ENCODE results near the gene SHLD1.
A peak's percentile ranks its signal among the peaks of the same experiment; 100 is the strongest.

Gene SHLD1

GRCh38 chr20:5811746-5812145, 61.5 kb downstream of the SHLD1 start:
- DNase-seq (ENCODE audit: low spot score) (no peak), FAIRE-seq (no peak)

- FAIRE-seq: no peak
- DNase-seq (ENCODE audit: low spot score): no peak
Observed at GRCh38 chr20:5818346-5818681, 68.1 kb downstream of the SHLD1 start.

DNA sequence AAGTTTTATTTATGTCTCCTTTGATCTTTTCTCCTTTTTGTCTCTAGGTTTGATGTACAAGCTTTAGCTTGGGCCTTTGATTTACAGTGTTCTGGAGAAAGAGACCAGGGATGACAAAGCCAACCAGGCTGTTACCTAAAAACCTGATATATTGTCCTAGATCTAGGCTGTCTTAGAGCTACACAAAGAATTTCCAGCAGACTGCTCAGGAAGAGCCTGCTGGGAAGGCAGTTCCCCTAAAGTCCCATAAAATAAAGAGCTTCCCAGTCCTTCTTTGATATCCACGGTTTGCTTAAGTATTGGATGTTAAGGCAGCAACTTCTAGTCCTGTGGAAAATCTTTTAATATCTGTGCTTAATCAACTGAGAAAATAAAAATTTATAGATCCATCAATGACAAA, 70.5 kb downstream of the SHLD1 start:
- DNase-seq (ENCODE audit: low spot score) (no peak), FAIRE-seq (no peak)

DNA sequence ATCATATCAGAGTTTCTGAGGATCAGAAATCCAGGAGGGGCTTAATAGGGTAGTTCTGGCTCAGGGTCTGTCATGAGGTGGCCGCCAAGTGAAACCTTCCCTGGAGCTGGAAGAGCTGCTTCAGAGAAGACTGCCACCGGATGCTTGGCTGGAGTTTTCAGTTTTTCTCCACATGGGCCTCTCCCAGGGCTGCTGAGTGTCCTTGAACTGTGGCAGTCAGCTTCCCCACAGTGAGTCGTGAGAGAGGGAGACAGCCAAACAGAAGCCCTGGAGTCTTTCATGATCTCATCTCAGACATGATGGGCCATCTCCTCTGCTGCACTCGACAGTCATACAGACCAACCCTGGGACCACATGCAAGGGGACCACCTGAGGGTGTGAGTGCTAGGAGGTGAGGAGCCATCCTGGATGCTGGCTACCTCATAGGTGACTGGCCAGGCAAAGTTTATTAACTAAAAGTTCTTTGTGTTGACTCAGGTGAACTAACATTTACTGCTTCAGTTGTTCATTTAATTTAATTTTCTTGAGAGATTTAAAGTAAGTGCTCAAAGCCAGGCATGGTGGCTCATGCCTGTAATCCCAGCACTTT, 71.5 kb downstream of the SHLD1 start:
- FAIRE-seq (no peak), DNase-seq (ENCODE audit: low spot score) (no peak)

GRCh38 chr20:5822569-5822968, 72.4 kb downstream of the SHLD1 start:
- DNase-seq (ENCODE audit: low spot score) (no peak), FAIRE-seq (no peak)

GRCh38 chr20:5825130-5825719, 75.0 kb downstream of the SHLD1 start:
- DNase-seq (ENCODE audit: low spot score): no peak
- FAIRE-seq: no peak

DNA sequence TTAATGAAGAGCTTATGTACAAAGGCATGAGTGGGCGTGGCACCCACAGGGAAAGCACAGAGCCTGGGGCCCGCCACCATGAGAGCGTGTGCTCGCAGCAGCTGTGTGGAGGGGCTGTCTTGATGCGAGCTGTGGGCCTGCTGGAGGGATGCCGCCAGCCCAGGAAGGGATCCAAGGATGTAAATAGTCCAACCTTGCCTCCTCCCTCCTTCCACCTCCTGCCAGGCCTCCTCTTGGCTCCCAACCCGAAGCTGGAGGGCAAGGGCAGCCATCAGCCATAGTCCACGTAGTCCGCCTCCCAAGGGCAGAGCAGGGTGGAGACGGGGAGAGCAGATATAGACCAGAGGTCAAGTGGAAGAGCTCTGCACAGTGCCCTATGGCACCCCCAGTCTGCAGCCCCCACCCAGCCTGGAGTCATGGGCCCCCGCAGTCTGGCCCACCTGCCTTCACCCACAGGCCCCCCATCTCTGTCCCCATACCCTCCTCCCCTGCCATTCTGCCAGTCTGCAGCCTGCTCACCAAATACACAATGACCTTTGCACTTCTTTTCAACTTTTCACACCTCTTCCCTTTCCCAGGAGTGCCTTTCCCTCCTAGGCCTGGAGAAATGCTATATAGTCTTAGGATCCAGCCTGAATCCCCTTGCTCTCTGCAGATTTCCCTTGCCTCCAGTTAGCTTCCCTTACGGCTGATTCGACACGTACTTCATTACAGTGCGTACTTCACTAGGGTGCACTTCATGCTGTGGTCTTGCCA, 77.1 kb downstream of the SHLD1 start:
- FAIRE-seq: no peak
- DNase-seq (ENCODE audit: low spot score): no peak

GRCh38 chr20:5827861-5828260, 77.7 kb downstream of the SHLD1 start:
- DNase-seq (ENCODE audit: low spot score) (no peak), FAIRE-seq (no peak)

GRCh38 chr20:5829241-5829809, 79.1 kb downstream of the SHLD1 start:
- no peak for FAIRE-seq
- no peak for DNase-seq (ENCODE audit: low spot score)

GRCh38 chr20:5831539-5832237, 81.5 kb downstream of the SHLD1 start:
- no peak for FAIRE-seq
- no peak for DNase-seq (ENCODE audit: low spot score)

DNA sequence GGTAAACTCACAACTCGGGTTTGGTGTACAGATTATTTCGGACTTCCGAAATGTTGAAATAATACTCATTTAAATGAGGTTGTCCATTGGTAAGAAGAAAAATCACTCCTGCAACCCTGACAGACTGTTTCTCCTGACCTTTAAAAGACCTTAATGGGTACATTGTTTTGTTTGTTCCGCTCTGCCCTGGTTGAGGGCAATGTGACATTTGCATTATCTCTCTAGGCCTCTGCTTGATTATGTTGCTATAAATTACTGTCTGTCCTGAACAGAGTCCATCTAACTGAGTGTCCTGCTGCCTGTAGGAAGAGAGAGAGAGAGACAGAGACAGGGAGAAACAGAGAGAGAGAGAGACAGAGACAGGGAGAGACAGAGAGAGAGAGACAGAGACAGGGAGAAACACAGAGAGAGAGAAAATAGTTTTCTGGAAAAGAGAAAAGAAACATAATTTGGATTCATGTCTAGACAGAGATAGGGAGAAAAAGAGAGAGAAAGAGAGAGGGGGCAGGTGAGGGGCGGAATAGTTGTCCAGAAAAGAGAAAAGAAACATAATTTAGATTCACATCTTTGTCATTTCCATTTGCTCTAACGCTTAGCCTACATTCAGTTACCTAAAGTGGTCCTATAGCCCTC, 83.2 kb downstream of the SHLD1 start:
- FAIRE-seq (no peak), DNase-seq (ENCODE audit: low spot score) (no peak)

GRCh38 chr20:5834436-5835005, 84.3 kb downstream of the SHLD1 start:
- DNase-seq (ENCODE audit: low spot score) (no peak), FAIRE-seq (no peak)

DNA sequence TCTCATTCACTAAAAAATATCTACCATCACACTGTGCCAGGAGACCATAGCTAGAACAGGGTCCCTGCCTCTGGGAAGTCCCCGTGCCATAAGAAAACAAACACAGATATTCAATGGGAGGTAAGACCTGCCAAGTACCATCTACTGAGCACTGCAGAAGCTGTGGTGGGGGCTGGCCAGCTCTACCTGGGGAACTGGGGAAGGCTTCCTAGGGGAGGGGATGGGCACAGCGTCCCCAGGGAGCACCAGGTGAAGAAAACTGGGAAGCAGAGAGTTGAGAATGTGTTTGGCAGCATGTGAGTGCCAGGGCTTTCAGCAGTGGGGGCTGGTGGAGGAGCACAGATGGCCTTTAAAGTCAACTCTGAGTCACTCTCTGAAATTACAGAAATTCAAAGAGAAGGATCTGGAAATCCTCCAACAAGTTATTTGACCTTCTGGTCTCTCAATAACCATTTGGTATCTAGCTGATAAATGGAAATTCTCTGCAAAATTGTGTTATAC, 85.2 kb downstream of the SHLD1 start:
- no peak for DNase-seq (ENCODE audit: low spot score)
- FAIRE-seq: no peak

DNA sequence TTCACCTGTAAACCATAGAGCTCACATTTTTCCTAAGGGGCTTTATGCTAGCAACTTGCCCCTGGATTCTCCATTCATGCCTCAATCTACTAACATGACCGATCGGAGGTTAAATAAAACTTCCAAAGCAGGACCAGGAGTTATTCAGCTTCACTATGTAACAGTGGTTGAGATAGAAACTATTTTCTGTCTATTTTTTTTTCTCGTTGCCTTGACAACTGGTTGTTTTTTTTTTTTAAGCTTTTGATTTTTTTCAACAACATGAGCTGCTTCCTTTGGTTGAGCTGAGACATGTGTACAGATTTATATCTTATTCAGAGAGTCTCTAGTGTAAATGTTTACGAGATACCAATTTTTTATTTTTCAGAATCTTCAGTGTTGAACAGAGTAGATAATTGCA, 85.7 kb downstream of the SHLD1 start:
- FAIRE-seq: no peak

DNA sequence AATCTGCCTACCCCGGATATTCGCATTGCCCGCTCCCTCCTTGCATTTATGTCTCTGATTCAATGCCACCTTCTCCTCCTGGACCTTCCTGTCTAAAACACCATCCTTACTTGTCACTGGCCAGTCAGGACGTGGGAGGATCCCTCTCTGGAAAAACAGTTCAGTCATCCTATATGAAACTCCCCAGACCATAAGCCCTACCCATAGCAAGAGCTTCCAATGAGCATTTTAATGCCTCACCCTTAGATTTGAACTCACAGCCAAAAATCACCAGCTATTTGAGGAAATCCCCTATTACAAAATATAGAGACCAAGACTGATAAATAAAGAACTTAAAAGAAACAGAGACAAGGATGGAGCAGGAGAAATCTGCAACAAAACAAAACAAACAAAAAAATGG, 86.4 kb downstream of the SHLD1 start:
- DNase-seq (ENCODE audit: low spot score) (no peak), FAIRE-seq (no peak)

More for the DNA sequence above, 85.7 kb downstream of the SHLD1 start:
- no peak for DNase-seq (ENCODE audit: low spot score)

DNA sequence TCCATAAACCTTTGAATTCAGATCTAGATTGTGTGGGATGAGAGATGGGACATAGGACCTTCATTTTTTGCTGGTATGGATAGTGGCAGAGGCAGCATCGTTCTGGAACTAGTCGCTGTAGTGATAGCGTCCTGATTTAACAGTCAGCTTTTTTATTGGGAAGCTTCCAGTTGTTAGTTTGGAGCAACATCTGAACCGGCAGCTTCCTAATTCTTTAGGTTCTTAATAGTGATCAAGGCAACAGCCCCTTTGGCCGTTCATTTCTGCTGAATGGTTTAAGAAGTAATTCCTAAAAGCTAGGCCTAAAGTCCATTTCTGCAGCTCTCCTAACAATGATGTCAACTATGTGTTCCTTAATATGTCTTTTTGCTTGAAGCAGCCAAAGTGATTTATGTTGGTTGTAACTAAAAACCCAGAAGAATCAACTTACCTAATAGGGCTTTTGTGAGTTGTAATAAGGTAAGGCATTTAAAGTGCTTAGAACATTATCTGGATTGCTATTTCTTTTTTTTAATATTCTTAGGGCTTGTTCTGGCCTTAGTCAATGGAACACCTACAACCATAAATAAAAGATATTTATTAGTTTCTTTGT, 90.3 kb downstream of the SHLD1 start:
- FAIRE-seq (no peak), DNase-seq (ENCODE audit: low spot score) (no peak)

DNA sequence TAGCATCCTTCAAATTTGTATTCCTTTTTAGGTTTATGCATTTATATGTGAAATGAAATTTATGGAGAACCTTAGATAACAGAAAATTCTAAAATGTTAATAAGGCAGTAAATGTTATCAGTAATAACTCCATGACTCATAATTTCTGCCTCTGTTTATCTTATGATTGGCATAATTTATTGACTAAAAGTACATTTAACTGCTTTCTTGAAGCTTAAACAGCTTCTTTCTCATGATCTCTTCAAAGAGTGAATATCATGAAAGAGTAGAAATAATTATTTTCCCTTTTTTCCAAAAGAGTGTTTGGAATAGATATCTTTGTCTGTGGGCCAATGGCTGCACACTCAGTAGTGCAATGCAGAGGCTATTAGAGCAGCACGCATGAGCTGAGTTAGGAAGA, 91.3 kb downstream of the SHLD1 start:
- FAIRE-seq: no peak
- DNase-seq (ENCODE audit: low spot score): no peak

DNA sequence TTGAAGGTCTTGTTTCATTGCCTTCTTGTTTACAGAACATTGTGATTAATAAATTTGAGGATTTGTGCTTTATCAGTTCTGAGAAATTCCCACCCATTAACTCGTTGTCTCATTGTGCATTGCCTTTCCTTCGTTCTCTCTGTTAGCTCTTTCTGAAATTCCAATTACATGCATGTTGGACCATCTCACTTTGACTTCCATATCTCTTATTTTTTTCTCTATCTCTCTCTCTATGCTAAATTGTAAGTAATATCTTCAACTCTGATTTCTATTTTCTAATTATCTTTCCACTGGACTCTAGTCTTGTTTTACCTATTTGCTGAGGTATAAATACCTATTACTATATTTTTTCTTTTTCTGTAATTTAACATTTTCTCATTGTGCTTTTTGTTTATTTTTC, 92.3 kb downstream of the SHLD1 start:
- FAIRE-seq (no peak), DNase-seq (ENCODE audit: low spot score) (no peak)

DNA sequence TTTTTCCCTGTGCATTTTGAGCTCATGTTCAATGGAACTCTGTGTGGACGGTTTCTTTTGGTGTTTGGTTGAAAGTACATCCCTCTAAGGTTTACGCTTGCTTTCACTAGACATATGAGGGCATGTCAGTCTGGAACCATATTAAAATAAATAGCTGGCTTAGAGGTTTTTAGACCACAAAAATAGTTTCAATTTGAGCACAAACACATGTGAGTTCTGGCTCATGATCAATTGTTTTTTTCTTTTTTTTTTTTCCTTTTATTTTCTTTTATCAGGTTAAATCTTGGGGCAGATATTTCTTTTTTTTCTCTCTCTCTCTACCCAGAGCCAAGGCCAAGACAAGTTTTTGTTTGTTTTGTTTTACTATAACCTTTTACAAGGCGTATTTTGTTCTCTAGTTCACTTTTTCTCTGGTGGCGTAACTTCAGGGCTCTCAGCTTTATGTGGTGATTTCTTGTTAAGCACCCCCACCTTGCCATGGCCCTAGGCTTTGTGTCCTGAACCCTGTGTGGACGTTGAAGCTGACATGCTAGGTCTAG, 92.9 kb downstream of the SHLD1 start:
- DNase-seq (ENCODE audit: low spot score) (no peak), FAIRE-seq (no peak)

DNA sequence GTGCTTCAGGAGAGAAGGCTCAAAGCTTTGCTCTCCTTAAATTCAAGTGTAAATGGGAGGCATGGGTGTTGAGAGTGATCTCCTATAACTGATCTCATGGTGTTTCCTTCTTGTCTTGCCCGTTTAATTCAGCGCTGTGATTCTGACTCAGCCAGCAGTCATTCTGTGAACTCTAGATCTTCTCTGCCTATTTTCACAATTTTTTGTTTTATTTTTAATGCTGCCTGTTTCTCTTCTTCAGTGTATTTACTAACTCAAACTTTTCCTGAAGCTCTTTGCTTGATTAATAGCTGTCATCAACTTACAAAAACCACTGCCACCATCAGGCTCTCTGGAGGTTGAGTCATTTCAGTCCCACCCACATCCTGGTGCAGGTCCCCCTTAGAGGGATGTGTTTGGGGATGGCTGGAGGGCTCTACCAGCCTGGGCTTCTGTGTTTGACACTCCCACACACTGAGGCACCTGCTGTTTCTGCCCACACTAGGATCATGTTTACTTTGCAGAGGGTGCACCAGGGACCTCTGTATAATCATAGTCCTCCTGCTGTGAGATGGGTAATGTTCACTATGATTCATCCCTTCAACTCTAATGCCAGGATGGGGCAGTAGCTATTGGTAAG, 94.0 kb downstream of the SHLD1 start:
- DNase-seq (ENCODE audit: low spot score): peak; percentile 67
- FAIRE-seq: peak; percentile 65
